Kidney (tissue), 14 donors: ENCODE measurements around the gene RPS6KA2. TPM values are rescaled to one million over a fixed set of nuclear protein-coding genes. Genes with fewer than 3 reads are reported as not detected.
A peak's percentile ranks its signal among the peaks of the same experiment; 100 is the strongest.

ENCODE experiments used
- DNase-seq, 5 donors: peaks; one replicate each; pipeline ENCODE4 v3.0.0-alpha.2; 2013 to 2020
- FAIRE-seq: peaks from 2 replicates; lab custom pipeline; 2012; peaks lifted over from hg19 to GRCh38; lab: Jason Lieb, UNC
- H3K27ac ChIP-seq, 2 donors: one replicate each; pipeline ENCODE4 v1.7.0; 2013; ENCODE audit warnings: low read depth in 2 of 2, low read length in 2 of 2, inconsistent platforms in 1 of 2
- H3K27me3 ChIP-seq: one replicate; pipeline ENCODE4 v1.7.1; 2013; ENCODE audit warnings: low read length, inconsistent platforms; ENCODE audit not compliant: control insufficient read depth, insufficient read depth
- H3K36me3 ChIP-seq, 3 donors: one replicate each; pipeline versions ENCODE4 v1.7.0 to v1.7.1; 2013; ENCODE audit warnings: low read length in 3 of 3, control low read depth in 1 of 3, inconsistent platforms in 1 of 3; ENCODE audit not compliant: insufficient read depth in 3 of 3, control insufficient read depth in 2 of 3
- H3K4me1 ChIP-seq, 3 donors: one replicate each; pipeline versions ENCODE4 v1.7.0 to v1.7.1; 2013; ENCODE audit warnings: low read length in 3 of 3, inconsistent platforms in 1 of 3, low read depth in 1 of 3; ENCODE audit not compliant: control insufficient read depth in 2 of 3, insufficient read depth in 2 of 3
- H3K4me3 ChIP-seq, 3 donors: one replicate each; pipeline versions ENCODE4 v1.7.0 to v1.8.1; 2013; ENCODE audit warnings: low read length in 3 of 3, control low read depth in 1 of 3, inconsistent platforms in 1 of 3
- H3K9ac ChIP-seq, 3 donors: one replicate each; pipeline versions ENCODE4 v1.7.0 to v1.7.1; 2013; ENCODE audit warnings: low read length in 3 of 3, control low read depth in 1 of 3, inconsistent platforms in 1 of 3
- H3K9me3 ChIP-seq, 3 donors: one replicate each; pipeline versions ENCODE4 v1.7.0 to v1.7.1; 2013; ENCODE audit warnings: low read length in 3 of 3, control low read depth in 1 of 3, inconsistent platforms in 1 of 3; ENCODE audit not compliant: control insufficient read depth in 2 of 3, insufficient read depth in 1 of 3
- intact Hi-C: fragments of 100-400 bp; cut with DNase I; formaldehyde crosslinking; loops from one replicate; pipeline ENCODE4 v1.11.1; 2022
- polyA plus RNA-seq: library from polyadenylated mRNA; stranded (reverse); fragments of 350-450 nt; fragmentation: Illumina TruSeq; extraction: RNeasy Lipid Tissue Mini Kit (QIAGEN cat#74804); gene quantifications from one replicate; pipeline ENCODE4 v1.2.3, GENCODE V29; 2014; ENCODE audit warnings: low read depth, low replicate concordance; ENCODE audit not compliant: insufficient read depth
- total RNA-seq: library from RNA; stranded (reverse); fragmentation: NEBNext Ultra II Directional; extraction: Animal tissue kit (Norgen Biotek cat#: 25700); gene quantifications from one replicate; pipeline ENCODE4 v1.2.1, GENCODE V29; 2021
- TF ChIP-seq, protein P1 (sequence below): IDR thresholded peaks from 3 replicates; pipeline ENCODE4 v1.5.1; 2012; ENCODE audit warnings: mild to moderate bottlenecking, moderate library complexity, borderline replicate concordance; ENCODE audit not compliant: insufficient read depth; ENCODE audit errors: extremely low read depth
- donor health status: control.
- donor health status: control.
- donor health status: control.
- donor health status: control.
- donor health status: control.
- donor health status: DM: yes; HTN: yes; CAD: no.
- donor health status: Normal renal cell carcinoma (clear cell type).

RPS6KA2 gene
- total and polyA plus RNA-seq, 2 donors from 2014 or later, result 12.3 to 61.2 TPM

DNA sequence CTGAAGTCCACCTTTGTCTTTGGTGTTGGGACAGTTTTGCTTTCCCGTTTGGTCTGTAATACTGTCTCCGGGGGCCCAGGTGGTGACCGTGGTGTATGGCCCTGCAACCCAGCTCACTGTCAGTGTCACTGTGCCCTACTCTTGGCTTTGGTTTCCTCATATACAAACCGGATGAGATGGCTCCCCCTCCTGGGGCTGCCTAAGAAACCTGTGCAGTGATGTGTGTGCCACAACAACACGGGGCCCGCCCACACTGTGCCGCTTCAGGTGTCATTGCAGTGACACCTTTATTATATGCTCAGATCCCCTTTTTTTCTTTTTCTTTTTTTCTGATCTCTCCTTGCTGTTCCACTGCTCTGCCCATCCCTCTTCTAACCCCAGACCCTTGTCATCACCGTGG is 114.5 kb downstream of the RPS6KA2 start:
- TF ChIP-seq, protein P1, sequence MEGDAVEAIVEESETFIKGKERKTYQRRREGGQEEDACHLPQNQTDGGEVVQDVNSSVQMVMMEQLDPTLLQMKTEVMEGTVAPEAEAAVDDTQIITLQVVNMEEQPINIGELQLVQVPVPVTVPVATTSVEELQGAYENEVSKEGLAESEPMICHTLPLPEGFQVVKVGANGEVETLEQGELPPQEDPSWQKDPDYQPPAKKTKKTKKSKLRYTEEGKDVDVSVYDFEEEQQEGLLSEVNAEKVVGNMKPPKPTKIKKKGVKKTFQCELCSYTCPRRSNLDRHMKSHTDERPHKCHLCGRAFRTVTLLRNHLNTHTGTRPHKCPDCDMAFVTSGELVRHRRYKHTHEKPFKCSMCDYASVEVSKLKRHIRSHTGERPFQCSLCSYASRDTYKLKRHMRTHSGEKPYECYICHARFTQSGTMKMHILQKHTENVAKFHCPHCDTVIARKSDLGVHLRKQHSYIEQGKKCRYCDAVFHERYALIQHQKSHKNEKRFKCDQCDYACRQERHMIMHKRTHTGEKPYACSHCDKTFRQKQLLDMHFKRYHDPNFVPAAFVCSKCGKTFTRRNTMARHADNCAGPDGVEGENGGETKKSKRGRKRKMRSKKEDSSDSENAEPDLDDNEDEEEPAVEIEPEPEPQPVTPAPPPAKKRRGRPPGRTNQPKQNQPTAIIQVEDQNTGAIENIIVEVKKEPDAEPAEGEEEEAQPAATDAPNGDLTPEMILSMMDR, result no peak
- H3K4me3 ChIP-seq, result no peak overlapping the region
- no peaks in the 10 kb centered on the region for H3K9me3 ChIP-seq
- DNase-seq (no peak), FAIRE-seq (no peak)
- peaks cover 1 to 5% (median 4%) of the 10 kb centered on the region in 3 donors for H3K36me3 ChIP-seq
- H3K9ac ChIP-seq, result no peak overlapping the region
- H3K27me3 ChIP-seq, result no peaks in the 10 kb centered on the region
- intact Hi-C loops, result no loop called here
- H3K4me1 ChIP-seq, result no peaks in the 10 kb centered on the region
- no peak overlapping the region for H3K27ac ChIP-seq

DNA sequence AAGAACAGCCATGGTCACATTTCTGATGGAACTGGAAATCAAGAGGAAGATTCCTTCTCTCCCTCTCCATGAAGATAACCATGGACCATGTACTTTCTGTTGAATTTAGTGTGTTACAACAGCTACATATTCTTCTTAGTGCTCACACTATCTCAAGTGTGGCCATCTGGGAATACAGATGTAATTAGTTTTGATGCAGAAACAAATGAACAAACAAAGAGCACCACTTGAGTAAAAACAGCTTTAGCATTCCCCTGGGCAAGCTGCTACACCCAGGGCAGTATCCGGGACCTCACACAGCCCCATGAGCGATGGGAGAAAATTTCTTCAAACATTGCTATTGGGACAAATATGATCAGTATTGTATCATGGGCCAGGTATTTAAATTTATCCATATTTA is 115.7 kb downstream of the RPS6KA2 start:
- Histone ChIP-seq H3K36me3 (peaks cover 4 to 8% (median 5%) of the 10 kb centered on the region in 3 donors), H3K9ac (no peak overlapping the region), H3K4me3 (no peak overlapping the region), H3K4me1 (no peaks in the 10 kb centered on the region), H3K9me3 (no peaks in the 10 kb centered on the region), H3K27ac (no peak overlapping the region), H3K27me3 (no peaks in the 10 kb centered on the region)
- FAIRE-seq, result no peak
- DNase-seq, result no peak
- intact Hi-C loops, result no loop called here
- TF ChIP-seq, protein P1, result no peak

DNA sequence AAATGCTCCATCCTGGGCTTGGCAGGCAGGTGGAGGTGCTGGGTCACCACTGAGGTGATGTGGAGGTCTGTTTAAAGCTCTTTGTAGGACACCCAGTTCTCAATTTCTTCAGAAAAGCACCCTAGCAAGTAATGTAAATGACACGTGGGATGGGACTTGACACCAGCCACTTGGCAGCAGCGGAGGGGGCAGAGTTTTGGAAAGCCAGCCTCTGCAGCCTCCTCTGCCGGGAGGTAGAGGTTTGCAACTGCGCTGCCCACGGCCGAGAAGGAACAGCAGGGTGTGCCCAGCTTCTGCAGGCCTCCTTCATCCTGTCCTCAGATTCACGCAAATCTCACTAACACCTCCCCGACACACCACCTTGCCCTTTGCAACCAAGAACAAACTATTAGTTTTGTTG is 117.9 kb downstream of the RPS6KA2 start:
- intact Hi-C loops, result no loop called here
- DNase-seq, result peak in 1 of 5 donors; percentile 13

More for the DNA sequence above, 117.9 kb downstream of the RPS6KA2 start:
- no peaks in the 10 kb centered on the region for H3K27me3 ChIP-seq
- H3K36me3 ChIP-seq, result peaks cover 4 to 8% (median 5%) of the 10 kb centered on the region in 3 donors
- no peaks in the 10 kb centered on the region for H3K4me1 ChIP-seq
- no peak overlapping the region for H3K4me3 ChIP-seq
- no peaks in the 10 kb centered on the region for H3K9me3 ChIP-seq
- H3K27ac ChIP-seq, result no peak overlapping the region
- H3K9ac ChIP-seq, result no peak overlapping the region
- FAIRE-seq, result no peak
- TF ChIP-seq, protein P1, result no peak
